ENCODE measurements around the gene KBTBD4. TPM values are rescaled to one million over a fixed set of nuclear protein-coding genes. Genes with fewer than 3 reads are reported as not detected.

Gene KBTBD4
- total RNA-seq, 1 donor from 2014 or later, result 11.1 TPM

DNA sequence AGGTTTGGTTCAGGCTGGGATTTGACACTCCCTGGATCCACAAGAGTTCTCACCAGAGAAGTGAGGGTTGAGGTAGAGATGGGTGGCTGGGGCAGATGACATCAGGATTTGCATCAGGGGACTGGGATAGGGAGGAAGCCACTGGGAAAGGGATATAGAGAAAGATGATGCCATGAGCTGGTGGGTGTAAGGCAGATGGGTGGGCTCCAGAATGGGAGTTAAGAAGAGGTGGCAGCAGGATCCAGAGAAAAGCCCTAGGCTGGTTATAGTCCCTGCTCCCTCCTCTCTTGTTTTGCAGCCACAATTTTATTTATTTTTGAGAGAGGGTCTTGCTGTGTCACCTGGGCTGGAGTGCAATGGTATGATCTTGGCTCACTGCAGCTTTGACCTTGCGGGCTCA is 17.2 kb upstream of the KBTBD4 start:
- Mint-ChIP-seq H3K9me3 (ENCODE audit: unreplicated experiment) (no peaks in the 10 kb centered on the region), H3K4me1 (ENCODE audit: low read depth, unreplicated experiment) (peaks cover 15% of the 10 kb centered on the region), H3K27me3 (ENCODE audit: unreplicated experiment) (peaks cover 23% of the 10 kb centered on the region), H3K36me3 (ENCODE audit: unreplicated experiment) (no peaks in the 10 kb centered on the region), H3K4me3 (ENCODE audit: unreplicated experiment) (peak overlapping the region; percentile 8), H3K27ac (ENCODE audit: unreplicated experiment) (no peak overlapping the region)
- TF ChIP-seq, protein P1, sequence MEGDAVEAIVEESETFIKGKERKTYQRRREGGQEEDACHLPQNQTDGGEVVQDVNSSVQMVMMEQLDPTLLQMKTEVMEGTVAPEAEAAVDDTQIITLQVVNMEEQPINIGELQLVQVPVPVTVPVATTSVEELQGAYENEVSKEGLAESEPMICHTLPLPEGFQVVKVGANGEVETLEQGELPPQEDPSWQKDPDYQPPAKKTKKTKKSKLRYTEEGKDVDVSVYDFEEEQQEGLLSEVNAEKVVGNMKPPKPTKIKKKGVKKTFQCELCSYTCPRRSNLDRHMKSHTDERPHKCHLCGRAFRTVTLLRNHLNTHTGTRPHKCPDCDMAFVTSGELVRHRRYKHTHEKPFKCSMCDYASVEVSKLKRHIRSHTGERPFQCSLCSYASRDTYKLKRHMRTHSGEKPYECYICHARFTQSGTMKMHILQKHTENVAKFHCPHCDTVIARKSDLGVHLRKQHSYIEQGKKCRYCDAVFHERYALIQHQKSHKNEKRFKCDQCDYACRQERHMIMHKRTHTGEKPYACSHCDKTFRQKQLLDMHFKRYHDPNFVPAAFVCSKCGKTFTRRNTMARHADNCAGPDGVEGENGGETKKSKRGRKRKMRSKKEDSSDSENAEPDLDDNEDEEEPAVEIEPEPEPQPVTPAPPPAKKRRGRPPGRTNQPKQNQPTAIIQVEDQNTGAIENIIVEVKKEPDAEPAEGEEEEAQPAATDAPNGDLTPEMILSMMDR (IDR thresholded peaks at IDR 0.05; ENCODE audit: partially characterized antibody, unreplicated experiment), result no peak
- DNase-seq, result no peak

GRCh38 chr11:47595029-47595428 is 16.3 kb upstream of the KBTBD4 start:
- Mint-ChIP-seq H3K9me3 (ENCODE audit: unreplicated experiment) (no peaks in the 10 kb centered on the region), H3K4me1 (ENCODE audit: low read depth, unreplicated experiment) (peaks cover 15% of the 10 kb centered on the region), H3K36me3 (ENCODE audit: unreplicated experiment) (no peaks in the 10 kb centered on the region), H3K27ac (ENCODE audit: unreplicated experiment) (no peak overlapping the region), H3K27me3 (ENCODE audit: unreplicated experiment) (peaks cover 23% of the 10 kb centered on the region), H3K4me3 (ENCODE audit: unreplicated experiment) (peak overlapping the region; percentile 72)
- no peak for DNase-seq
- TF ChIP-seq, protein P1 (IDR thresholded peaks at IDR 0.05; ENCODE audit: partially characterized antibody, unreplicated experiment), result no peak

DNA sequence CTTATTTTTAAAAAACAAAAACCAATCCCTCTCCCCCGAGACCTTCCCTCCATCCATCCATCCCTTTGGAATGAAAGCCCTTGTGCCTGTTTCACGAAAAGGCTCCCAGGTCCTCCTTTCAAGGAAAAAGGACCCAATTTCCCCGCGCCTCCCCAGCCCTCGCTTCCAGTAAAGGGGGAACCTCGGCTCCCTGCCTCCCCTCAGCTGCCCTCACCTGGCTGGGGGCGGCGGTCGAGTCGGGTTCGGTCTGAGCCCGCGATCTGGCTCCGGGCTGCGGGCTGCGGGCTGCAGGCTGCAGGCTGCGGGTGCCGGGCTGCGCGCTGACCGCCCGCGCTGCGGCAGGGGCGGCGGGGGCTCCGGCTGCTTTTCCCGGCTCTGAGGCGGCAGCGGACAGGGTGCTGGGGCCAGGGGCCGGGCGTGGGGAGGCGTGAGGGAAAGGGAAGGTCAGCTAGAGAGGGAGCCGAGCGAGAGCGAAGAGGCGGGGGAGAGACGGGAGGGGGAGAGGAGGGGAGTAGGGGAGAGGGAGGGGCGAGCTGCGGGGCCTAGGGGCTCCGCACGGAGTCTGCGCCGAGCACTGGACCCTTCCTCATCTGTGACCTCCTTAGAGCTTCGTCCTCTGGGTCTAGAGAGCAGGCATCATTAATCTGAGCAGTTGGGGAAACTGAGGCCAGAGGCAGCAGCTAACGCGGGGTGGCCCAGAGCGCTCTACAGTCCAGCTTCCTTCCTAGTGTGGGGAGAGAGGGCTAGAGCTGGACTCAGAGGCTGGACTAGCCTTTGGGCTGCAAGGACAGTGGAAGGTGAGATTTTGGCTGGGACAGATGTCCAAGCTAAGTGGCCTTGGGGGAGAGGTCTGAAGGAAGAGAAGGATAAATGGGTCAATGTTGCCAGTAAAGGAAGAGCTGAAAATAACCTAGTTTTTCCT is 15.4 kb upstream of the KBTBD4 start, which contains the start of gene C1QTNF4:
Gene C1QTNF4 (minus strand): TSS at position 478 of the 922 bp plus-strand sequence. CDS start 3,601 bp downstream, outside the sequence.
- TF ChIP-seq, protein P1 (IDR thresholded peaks at IDR 0.05; ENCODE audit: partially characterized antibody, unreplicated experiment), result no peak
- Mint-ChIP-seq H3K27me3 (ENCODE audit: unreplicated experiment) (peaks cover 23% of the 10 kb centered on the region), H3K4me3 (ENCODE audit: unreplicated experiment) (peak within 1 kb of the TSS; percentile 84), H3K9me3 (ENCODE audit: unreplicated experiment) (no peaks in the 10 kb centered on the region), H3K36me3 (ENCODE audit: unreplicated experiment) (no peaks in the 10 kb centered on the region), H3K27ac (ENCODE audit: unreplicated experiment) (no peak within 1 kb of the TSS), H3K4me1 (ENCODE audit: low read depth, unreplicated experiment) (peaks cover 10% of the 10 kb centered on the region)
- DNase-seq, result peak; percentile 62

DNA sequence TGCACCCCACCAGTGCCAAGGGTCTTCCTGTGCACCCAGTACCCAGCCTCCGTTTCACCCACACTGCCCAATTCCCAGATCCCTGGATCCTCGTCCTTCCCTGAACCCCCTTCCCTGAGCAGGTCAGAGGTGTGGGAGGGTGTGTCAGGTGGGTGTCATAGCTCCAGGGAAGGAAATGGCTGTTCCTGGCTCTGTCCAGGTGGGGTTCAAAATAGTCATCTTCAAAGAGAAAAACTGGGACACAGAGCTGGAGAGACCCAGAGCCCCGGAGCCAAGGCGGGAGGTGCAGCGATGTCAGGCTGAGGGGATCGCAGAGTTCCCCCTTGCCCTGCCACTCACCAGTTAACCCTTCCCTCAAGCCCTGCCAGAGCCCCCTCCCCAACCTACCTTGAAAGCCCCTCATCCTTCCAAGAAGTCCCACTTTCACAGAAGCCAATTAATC is 14.7 kb upstream of the KBTBD4 start:
- Mint-ChIP-seq H3K4me3 (ENCODE audit: unreplicated experiment) (peak overlapping the region; percentile 84), H3K27ac (ENCODE audit: unreplicated experiment) (no peak overlapping the region), H3K4me1 (ENCODE audit: low read depth, unreplicated experiment) (peaks cover 6% of the 10 kb centered on the region), H3K27me3 (ENCODE audit: unreplicated experiment) (peaks cover 23% of the 10 kb centered on the region), H3K36me3 (ENCODE audit: unreplicated experiment) (no peaks in the 10 kb centered on the region), H3K9me3 (ENCODE audit: unreplicated experiment) (no peaks in the 10 kb centered on the region)
- TF ChIP-seq, protein P1 (IDR thresholded peaks at IDR 0.05; ENCODE audit: partially characterized antibody, unreplicated experiment), result no peak
- DNase-seq, result no peak

DNA sequence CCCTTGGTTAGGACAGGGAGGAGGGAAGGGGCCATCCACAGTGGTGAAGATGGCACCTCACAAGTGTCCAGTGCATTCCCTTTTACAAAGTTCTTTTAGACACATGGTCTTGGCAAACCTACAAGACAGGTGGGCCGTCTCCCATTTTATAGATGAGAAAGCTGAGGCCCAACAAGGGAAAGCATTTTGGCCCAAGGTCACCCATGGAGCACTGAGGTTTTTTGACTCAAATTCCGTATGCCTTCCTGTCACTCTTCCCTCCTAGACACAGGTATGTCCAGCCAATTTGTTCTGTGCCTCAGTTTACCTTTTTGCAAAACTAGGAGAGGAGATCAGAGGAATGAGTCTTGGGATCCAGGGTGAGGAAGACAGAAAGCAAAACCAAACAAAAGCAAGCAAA is 14.2 kb upstream of the KBTBD4 start:
- DNase-seq, result no peak
- Mint-ChIP-seq H3K27me3 (ENCODE audit: unreplicated experiment) (peaks cover 25% of the 10 kb centered on the region), H3K4me3 (ENCODE audit: unreplicated experiment) (no peak overlapping the region), H3K4me1 (ENCODE audit: low read depth, unreplicated experiment) (peaks cover 7% of the 10 kb centered on the region), H3K27ac (ENCODE audit: unreplicated experiment) (no peak overlapping the region), H3K9me3 (ENCODE audit: unreplicated experiment) (no peaks in the 10 kb centered on the region), H3K36me3 (ENCODE audit: unreplicated experiment) (no peaks in the 10 kb centered on the region)
- TF ChIP-seq, protein P1 (IDR thresholded peaks at IDR 0.05; ENCODE audit: partially characterized antibody, unreplicated experiment), result no peak
